ENCODE data around the gene FAM81A. TPM values are rescaled to one million over a fixed set of nuclear protein-coding genes. Genes with fewer than 3 reads are reported as not detected.

FAM81A gene
- total and polyA plus RNA-seq, 4 donors, result under 0.01 to 0.13 (median 0.07) TPM

DNA sequence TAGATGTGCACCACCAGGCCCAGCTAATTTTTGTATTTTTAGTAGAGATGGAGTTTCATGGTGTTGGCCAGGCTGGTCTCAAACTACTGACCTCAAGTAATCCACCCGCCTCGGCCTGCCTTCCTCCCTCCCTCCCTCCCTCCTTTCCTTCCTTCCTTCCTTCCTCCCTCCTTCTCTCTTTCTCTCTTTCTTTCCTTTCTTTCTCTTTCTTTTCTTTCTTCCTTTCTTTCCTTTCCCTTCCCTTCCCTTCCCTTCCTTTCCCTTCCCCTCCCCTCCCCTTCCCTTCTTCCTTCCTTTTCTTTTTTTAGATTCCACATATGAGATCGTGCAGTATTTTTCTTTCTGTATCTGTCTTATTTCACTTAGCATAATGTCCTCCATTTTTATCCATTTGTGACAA is 81.3 kb downstream of the FAM81A start:
- TF ChIP-seq HNF4A (conservative IDR thresholded peaks at IDR 0.05), result no peak
- no peak for TF ChIP-seq TAF1 (conservative IDR thresholded peaks at IDR 0.05)
- TF ChIP-seq, protein P1, sequence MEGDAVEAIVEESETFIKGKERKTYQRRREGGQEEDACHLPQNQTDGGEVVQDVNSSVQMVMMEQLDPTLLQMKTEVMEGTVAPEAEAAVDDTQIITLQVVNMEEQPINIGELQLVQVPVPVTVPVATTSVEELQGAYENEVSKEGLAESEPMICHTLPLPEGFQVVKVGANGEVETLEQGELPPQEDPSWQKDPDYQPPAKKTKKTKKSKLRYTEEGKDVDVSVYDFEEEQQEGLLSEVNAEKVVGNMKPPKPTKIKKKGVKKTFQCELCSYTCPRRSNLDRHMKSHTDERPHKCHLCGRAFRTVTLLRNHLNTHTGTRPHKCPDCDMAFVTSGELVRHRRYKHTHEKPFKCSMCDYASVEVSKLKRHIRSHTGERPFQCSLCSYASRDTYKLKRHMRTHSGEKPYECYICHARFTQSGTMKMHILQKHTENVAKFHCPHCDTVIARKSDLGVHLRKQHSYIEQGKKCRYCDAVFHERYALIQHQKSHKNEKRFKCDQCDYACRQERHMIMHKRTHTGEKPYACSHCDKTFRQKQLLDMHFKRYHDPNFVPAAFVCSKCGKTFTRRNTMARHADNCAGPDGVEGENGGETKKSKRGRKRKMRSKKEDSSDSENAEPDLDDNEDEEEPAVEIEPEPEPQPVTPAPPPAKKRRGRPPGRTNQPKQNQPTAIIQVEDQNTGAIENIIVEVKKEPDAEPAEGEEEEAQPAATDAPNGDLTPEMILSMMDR (IDR thresholded peaks at IDR 0.05; ENCODE audit: low read depth, low read length, missing input control), result no peak
- TF ChIP-seq SP1 (IDR thresholded peaks at IDR 0.05), result no peak
- TF ChIP-seq, protein P2, sequence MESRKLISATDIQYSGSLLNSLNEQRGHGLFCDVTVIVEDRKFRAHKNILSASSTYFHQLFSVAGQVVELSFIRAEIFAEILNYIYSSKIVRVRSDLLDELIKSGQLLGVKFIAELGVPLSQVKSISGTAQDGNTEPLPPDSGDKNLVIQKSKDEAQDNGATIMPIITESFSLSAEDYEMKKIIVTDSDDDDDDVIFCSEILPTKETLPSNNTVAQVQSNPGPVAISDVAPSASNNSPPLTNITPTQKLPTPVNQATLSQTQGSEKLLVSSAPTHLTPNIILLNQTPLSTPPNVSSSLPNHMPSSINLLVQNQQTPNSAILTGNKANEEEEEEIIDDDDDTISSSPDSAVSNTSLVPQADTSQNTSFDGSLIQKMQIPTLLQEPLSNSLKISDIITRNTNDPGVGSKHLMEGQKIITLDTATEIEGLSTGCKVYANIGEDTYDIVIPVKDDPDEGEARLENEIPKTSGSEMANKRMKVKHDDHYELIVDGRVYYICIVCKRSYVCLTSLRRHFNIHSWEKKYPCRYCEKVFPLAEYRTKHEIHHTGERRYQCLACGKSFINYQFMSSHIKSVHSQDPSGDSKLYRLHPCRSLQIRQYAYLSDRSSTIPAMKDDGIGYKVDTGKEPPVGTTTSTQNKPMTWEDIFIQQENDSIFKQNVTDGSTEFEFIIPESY (IDR thresholded peaks at IDR 0.05), result no peak
- TF ChIP-seq YY1 (IDR thresholded peaks at IDR 0.05), result no peak
- no peak for TF ChIP-seq FOXA2 (IDR thresholded peaks at IDR 0.05)
- no peak for TF ChIP-seq FOXA1 (IDR thresholded peaks at IDR 0.05)
- TF ChIP-seq RXRA (IDR thresholded peaks at IDR 0.05), result no peak
- TF ChIP-seq, protein P3, sequence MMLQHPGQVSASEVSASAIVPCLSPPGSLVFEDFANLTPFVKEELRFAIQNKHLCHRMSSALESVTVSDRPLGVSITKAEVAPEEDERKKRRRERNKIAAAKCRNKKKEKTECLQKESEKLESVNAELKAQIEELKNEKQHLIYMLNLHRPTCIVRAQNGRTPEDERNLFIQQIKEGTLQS (IDR thresholded peaks at IDR 0.05), result no peak
- no peak for TF ChIP-seq NR2F2 (IDR thresholded peaks at IDR 0.05)
- TF ChIP-seq, protein P4, sequence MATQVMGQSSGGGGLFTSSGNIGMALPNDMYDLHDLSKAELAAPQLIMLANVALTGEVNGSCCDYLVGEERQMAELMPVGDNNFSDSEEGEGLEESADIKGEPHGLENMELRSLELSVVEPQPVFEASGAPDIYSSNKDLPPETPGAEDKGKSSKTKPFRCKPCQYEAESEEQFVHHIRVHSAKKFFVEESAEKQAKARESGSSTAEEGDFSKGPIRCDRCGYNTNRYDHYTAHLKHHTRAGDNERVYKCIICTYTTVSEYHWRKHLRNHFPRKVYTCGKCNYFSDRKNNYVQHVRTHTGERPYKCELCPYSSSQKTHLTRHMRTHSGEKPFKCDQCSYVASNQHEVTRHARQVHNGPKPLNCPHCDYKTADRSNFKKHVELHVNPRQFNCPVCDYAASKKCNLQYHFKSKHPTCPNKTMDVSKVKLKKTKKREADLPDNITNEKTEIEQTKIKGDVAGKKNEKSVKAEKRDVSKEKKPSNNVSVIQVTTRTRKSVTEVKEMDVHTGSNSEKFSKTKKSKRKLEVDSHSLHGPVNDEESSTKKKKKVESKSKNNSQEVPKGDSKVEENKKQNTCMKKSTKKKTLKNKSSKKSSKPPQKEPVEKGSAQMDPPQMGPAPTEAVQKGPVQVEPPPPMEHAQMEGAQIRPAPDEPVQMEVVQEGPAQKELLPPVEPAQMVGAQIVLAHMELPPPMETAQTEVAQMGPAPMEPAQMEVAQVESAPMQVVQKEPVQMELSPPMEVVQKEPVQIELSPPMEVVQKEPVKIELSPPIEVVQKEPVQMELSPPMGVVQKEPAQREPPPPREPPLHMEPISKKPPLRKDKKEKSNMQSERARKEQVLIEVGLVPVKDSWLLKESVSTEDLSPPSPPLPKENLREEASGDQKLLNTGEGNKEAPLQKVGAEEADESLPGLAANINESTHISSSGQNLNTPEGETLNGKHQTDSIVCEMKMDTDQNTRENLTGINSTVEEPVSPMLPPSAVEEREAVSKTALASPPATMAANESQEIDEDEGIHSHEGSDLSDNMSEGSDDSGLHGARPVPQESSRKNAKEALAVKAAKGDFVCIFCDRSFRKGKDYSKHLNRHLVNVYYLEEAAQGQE (IDR thresholded peaks at IDR 0.05), result no peak
- no peak for TF ChIP-seq GABPA (IDR thresholded peaks at IDR 0.05 in 1 of 2, conservative IDR thresholded peaks at IDR 0.05 in 1 of 2)
- TF ChIP-seq HNF4G (IDR thresholded peaks at IDR 0.05), result no peak
- TF ChIP-seq JUND (IDR thresholded peaks at IDR 0.05), result no peak
- TF ChIP-seq, protein P5, sequence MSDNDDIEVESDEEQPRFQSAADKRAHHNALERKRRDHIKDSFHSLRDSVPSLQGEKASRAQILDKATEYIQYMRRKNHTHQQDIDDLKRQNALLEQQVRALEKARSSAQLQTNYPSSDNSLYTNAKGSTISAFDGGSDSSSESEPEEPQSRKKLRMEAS (IDR thresholded peaks at IDR 0.05), result no peak
- Histone ChIP-seq H3K9me3 (ENCODE audit: control insufficient read depth in 4 of 4, low read length in 3 of 4) (no peaks in the 10 kb centered on the region), H3K4me3 (ENCODE audit: low read depth in 1 of 3, low read length in 3 of 3) (no peak overlapping the region), H3K4me1 (ENCODE audit: control insufficient read depth in 4 of 4, insufficient read depth in 4 of 4, low read length in 3 of 4) (peaks cover 0 to 1% (median 0%) of the 10 kb centered on the region in 4 donors), H3K27me3 (ENCODE audit: control insufficient read depth in 4 of 4, insufficient read depth in 4 of 4, low read length in 3 of 4) (no peaks in the 10 kb centered on the region), H3K27ac (ENCODE audit: low read depth in 1 of 2, low read length in 2 of 2) (no peak overlapping the region), H3K36me3 (ENCODE audit: control insufficient read depth in 4 of 4, insufficient read depth in 3 of 4, low read depth in 1 of 4, low read length in 3 of 4) (no peaks in the 10 kb centered on the region), H3K9ac (ENCODE audit: low read depth in 1 of 2, low read length in 2 of 2) (no peak overlapping the region)
- no peak for DNase-seq (ENCODE audit: low spot score)
- WGBS, result 71% methylated on average over 3 of the region's 3 CpGs

DNA sequence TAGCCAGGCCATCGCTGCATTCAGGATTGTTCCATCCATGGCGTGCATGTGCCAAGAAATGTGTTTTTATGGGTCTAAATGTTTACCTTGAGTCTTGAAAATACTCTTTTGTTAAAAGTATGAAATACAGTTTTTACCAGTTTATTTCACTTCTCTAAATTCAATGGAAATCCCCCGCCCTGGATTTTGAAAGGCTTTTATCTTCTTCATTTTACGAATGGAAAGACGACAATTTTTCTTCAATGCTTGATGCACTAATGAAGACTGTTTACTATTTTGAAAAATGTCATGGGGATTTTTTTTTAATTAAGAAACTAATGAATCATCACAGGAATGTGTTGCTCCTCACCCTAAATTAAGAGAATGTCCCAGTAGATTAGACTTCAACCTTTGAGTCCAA is 83.5 kb downstream of the FAM81A start:
- no peaks in the 10 kb centered on the region for H3K9me3 ChIP-seq (ENCODE audit: control insufficient read depth in 4 of 4, low read length in 3 of 4)
- no peaks in the 10 kb centered on the region for H3K27me3 ChIP-seq (ENCODE audit: control insufficient read depth in 4 of 4, insufficient read depth in 4 of 4, low read length in 3 of 4)
- WGBS, result 92% methylated on average over 5 of the region's 5 CpGs
- H3K4me3 ChIP-seq (ENCODE audit: low read depth in 1 of 3, low read length in 3 of 3), result no peak overlapping the region
- DNase-seq (ENCODE audit: low spot score), result no peak
- H3K9ac ChIP-seq (ENCODE audit: low read depth in 1 of 2, low read length in 2 of 2), result no peak overlapping the region
- H3K27ac ChIP-seq (ENCODE audit: low read depth in 1 of 2, low read length in 2 of 2), result no peak overlapping the region
- H3K4me1 ChIP-seq (ENCODE audit: control insufficient read depth in 4 of 4, insufficient read depth in 4 of 4, low read length in 3 of 4), result peaks cover 0 to 2% (median 0%) of the 10 kb centered on the region in 4 donors
- no peaks in the 10 kb centered on the region for H3K36me3 ChIP-seq (ENCODE audit: control insufficient read depth in 4 of 4, insufficient read depth in 3 of 4, low read depth in 1 of 4, low read length in 3 of 4)
- TF ChIP-seq YY1 (IDR thresholded peaks at IDR 0.05) (no peak), HNF4A (conservative IDR thresholded peaks at IDR 0.05) (no peak), EGR1 (IDR thresholded peaks at IDR 0.05; ENCODE audit: low read depth in 2 of 2) (no peak), TAF1 (conservative IDR thresholded peaks at IDR 0.05) (no peak)
- TF ChIP-seq, protein P1 (IDR thresholded peaks at IDR 0.05; ENCODE audit: low read depth, low read length, missing input control), result no peak
- TF ChIP-seq, protein P4 (IDR thresholded peaks at IDR 0.05), result no peak

Data from liver (tissue), 9 donors.